ENCODE results near the gene TMC5. TPM values are rescaled to one million over a fixed set of nuclear protein-coding genes. Genes with fewer than 3 reads are reported as not detected.

TMC5 gene
- total RNA-seq, 1 experiment from 2014 or later = 3.5 TPM

GRCh38 chr16:19375561-19376158, 42.0 kb upstream of the TMC5 start:
- Histone ChIP-seq H3K4me3 (ENCODE audit: low read depth, low read length, poor library complexity, severe bottlenecking) (no peak overlapping the region), H3K27ac (ENCODE audit: low read depth, low read length, poor library complexity, severe bottlenecking) (no peak overlapping the region), H3K27me3 (replicated peaks; ENCODE audit: insufficient read depth, low read depth, low read length, poor library complexity) (no peaks in the 10 kb centered on the region), H3K9me3 (ENCODE audit: low read depth, low read length, poor library complexity, severe bottlenecking) (no peaks in the 10 kb centered on the region), H3K36me3 (ENCODE audit: insufficient read depth, low read length, poor library complexity, severe bottlenecking) (no peaks in the 10 kb centered on the region), H3K4me1 (ENCODE audit: insufficient read depth, low read length, poor library complexity, severe bottlenecking) (no peaks in the 10 kb centered on the region)
- ChIA-PET POLR2A (ENCODE audit: low non-redundant PET) (no interaction called here), CTCF (no interaction called here)
- BruUV-seq (replicated peaks) = no TSS peak
- DNase-seq (ENCODE audit: low spot score) = peak; percentile 62
- intact Hi-C loops (cut with micrococcal nuclease; ENCODE audit: unreplicated experiment) = loop anchor here (1.0 to 5.0 kb wide), 3 partner anchors 198 to 393 kb away; partner anchors contain the start of gene TMC7
- TF ChIP-seq EZH2 (IDR thresholded peaks at IDR 0.05; ENCODE audit: borderline replicate concordance, low read depth, low read length, poor library complexity, severe bottlenecking) = no peak
- TF ChIP-seq CTCF (conservative IDR thresholded peaks at IDR 0.05; ENCODE audit: low read depth, low read length) = peak; percentile 89

GRCh38 chr16:19377864-19378263, 39.8 kb upstream of the TMC5 start:
- POLR2A ChIA-PET (ENCODE audit: low non-redundant PET) = no interaction called here
- intact Hi-C loops (cut with micrococcal nuclease; ENCODE audit: unreplicated experiment) = loop anchor here (5.0 kb wide), 1 partner anchor 201 kb away; no protein-coding TSS in a partner anchor

GRCh38 chr16:19378511-19378910, 39.2 kb upstream of the TMC5 start:
- intact Hi-C loops (cut with micrococcal nuclease; ENCODE audit: unreplicated experiment) = loop anchor here (5.0 kb wide), 1 partner anchor 201 kb away; no protein-coding TSS in a partner anchor
- Histone ChIP-seq H3K27ac (ENCODE audit: low read depth, low read length, poor library complexity, severe bottlenecking) (no peak overlapping the region), H3K4me3 (ENCODE audit: low read depth, low read length, poor library complexity, severe bottlenecking) (no peak overlapping the region), H3K4me1 (ENCODE audit: insufficient read depth, low read length, poor library complexity, severe bottlenecking) (no peaks in the 10 kb centered on the region), H3K27me3 (replicated peaks; ENCODE audit: insufficient read depth, low read depth, low read length, poor library complexity) (no peaks in the 10 kb centered on the region), H3K36me3 (ENCODE audit: insufficient read depth, low read length, poor library complexity, severe bottlenecking) (no peaks in the 10 kb centered on the region), H3K9me3 (ENCODE audit: low read depth, low read length, poor library complexity, severe bottlenecking) (no peaks in the 10 kb centered on the region)
- no TSS peak for BruUV-seq (replicated peaks)
- no peak for DNase-seq (ENCODE audit: low spot score)
- CTCF ChIA-PET = no interaction called here
- POLR2A ChIA-PET (ENCODE audit: low non-redundant PET) = no interaction called here
- TF ChIP-seq CTCF (conservative IDR thresholded peaks at IDR 0.05; ENCODE audit: low read depth, low read length) = no peak
- TF ChIP-seq EZH2 (IDR thresholded peaks at IDR 0.05; ENCODE audit: borderline replicate concordance, low read depth, low read length, poor library complexity, severe bottlenecking) = no peak

More at GRCh38 chr16:19377864-19378263, 39.8 kb upstream of the TMC5 start:
- Histone ChIP-seq H3K27ac (ENCODE audit: low read depth, low read length, poor library complexity, severe bottlenecking) (no peak overlapping the region), H3K9me3 (ENCODE audit: low read depth, low read length, poor library complexity, severe bottlenecking) (no peaks in the 10 kb centered on the region), H3K4me1 (ENCODE audit: insufficient read depth, low read length, poor library complexity, severe bottlenecking) (no peaks in the 10 kb centered on the region), H3K36me3 (ENCODE audit: insufficient read depth, low read length, poor library complexity, severe bottlenecking) (no peaks in the 10 kb centered on the region), H3K4me3 (ENCODE audit: low read depth, low read length, poor library complexity, severe bottlenecking) (no peak overlapping the region), H3K27me3 (replicated peaks; ENCODE audit: insufficient read depth, low read depth, low read length, poor library complexity) (no peaks in the 10 kb centered on the region)
- BruUV-seq (replicated peaks) = no TSS peak
- CTCF ChIA-PET = no interaction called here
- TF ChIP-seq EZH2 (IDR thresholded peaks at IDR 0.05; ENCODE audit: borderline replicate concordance, low read depth, low read length, poor library complexity, severe bottlenecking) = no peak
- no peak for TF ChIP-seq CTCF (conservative IDR thresholded peaks at IDR 0.05; ENCODE audit: low read depth, low read length)
- DNase-seq (ENCODE audit: low spot score) = peak; percentile 28

Data from A673 (cell line).